ENCODE measurements around the gene SLC12A7.

Gene SLC12A7

GRCh38 chr5:1019001-1019905 lies 92.6 kb downstream of the SLC12A7 start:
- DNase-seq (ENCODE audit: low spot score) = no peak

GRCh38 chr5:1018596-1018995 lies 93.3 kb downstream of the SLC12A7 start:
- no peak for DNase-seq (ENCODE audit: low spot score)

GRCh38 chr5:1017691-1018455 lies 94.0 kb downstream of the SLC12A7 start:
- no peak for DNase-seq (ENCODE audit: low spot score)

GRCh38 chr5:1017056-1017455 lies 94.8 kb downstream of the SLC12A7 start:
- no peak for DNase-seq (ENCODE audit: low spot score)

GRCh38 chr5:1016476-1016875 lies 95.4 kb downstream of the SLC12A7 start:
- DNase-seq (ENCODE audit: low spot score) = no peak

GRCh38 chr5:1016036-1016435 lies 95.8 kb downstream of the SLC12A7 start:
- no peak for DNase-seq (ENCODE audit: low spot score)

- DNase-seq (ENCODE audit: low spot score) = no peak
These were observed 96.4 kb downstream of the SLC12A7 start for GRCh38 chr5:1015507-1015906.

GRCh38 chr5:1014781-1015221 lies 97.1 kb downstream of the SLC12A7 start:
- no peak for DNase-seq (ENCODE audit: low spot score)

- no peak for DNase-seq (ENCODE audit: low spot score)
These were observed 97.5 kb downstream of the SLC12A7 start for GRCh38 chr5:1014346-1014745.

- no peak for DNase-seq (ENCODE audit: low spot score)
These were observed 97.9 kb downstream of the SLC12A7 start for GRCh38 chr5:1013948-1014301.

GRCh38 chr5:1013238-1013947 lies 98.5 kb downstream of the SLC12A7 start:
- DNase-seq (ENCODE audit: low spot score) = no peak

- DNase-seq (ENCODE audit: low spot score) = no peak
These were observed 99.0 kb downstream of the SLC12A7 start for GRCh38 chr5:1012900-1013237.

- DNase-seq (ENCODE audit: low spot score) = no peak
These were observed 99.5 kb downstream of the SLC12A7 start for GRCh38 chr5:1012313-1012841.

GRCh38 chr5:1011741-1012312 lies 100.0 kb downstream of the SLC12A7 start:
- no peak for DNase-seq (ENCODE audit: low spot score)

GRCh38 chr5:1011226-1011631 lies 100.6 kb downstream of the SLC12A7 start:
- peak; percentile 15 for DNase-seq (ENCODE audit: low spot score)

- no peak for DNase-seq (ENCODE audit: low spot score)
These were observed 101.2 kb downstream of the SLC12A7 start for GRCh38 chr5:1010641-1011046.

- DNase-seq (ENCODE audit: low spot score) = no peak
These were observed 101.7 kb downstream of the SLC12A7 start for GRCh38 chr5:1010181-1010510.

- no peak for DNase-seq (ENCODE audit: low spot score)
These were observed 102.3 kb downstream of the SLC12A7 start for GRCh38 chr5:1009359-1010180.

- DNase-seq (ENCODE audit: low spot score) = peak; percentile 10
These were observed 103.2 kb downstream of the SLC12A7 start, which contains the start of gene NKD2 for GRCh38 chr5:1008451-1009358. NKD2 (plus strand) TSS chr5:1008802; CDS start chr5:1009058, 256 bp downstream.

Measured in COLO829 (cell line).